GM19035 (cell line): ENCODE data around the gene OTUB1.

Source experiments
- ATAC-seq: cut with Tn5 transposase; IDR thresholded peaks from one replicate; pipeline ENCODE4 v1.9.1; 2021; ENCODE audit not compliant: unreplicated experiment

OTUB1 gene

DNA sequence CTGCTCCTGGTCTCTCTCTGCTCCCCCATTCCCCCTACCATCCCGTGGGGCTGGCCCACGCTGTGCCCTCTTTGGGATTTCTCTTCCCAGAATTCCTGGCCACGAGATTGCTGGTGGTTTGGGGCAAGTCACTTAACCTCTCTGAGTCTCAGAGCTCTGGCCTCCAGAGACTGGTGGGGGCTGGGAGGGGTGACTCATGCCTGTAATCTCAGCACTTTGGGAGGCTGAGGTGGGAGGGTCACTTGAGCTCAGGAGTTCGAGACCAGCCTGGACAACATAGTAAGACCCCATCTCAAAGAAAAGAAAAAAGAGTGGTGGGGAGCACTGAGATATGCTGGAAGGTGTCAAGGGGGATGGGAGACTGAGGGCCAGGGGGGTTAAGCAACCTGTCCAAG lies 18.3 kb downstream of the OTUB1 start:
- no peak for ATAC-seq

DNA sequence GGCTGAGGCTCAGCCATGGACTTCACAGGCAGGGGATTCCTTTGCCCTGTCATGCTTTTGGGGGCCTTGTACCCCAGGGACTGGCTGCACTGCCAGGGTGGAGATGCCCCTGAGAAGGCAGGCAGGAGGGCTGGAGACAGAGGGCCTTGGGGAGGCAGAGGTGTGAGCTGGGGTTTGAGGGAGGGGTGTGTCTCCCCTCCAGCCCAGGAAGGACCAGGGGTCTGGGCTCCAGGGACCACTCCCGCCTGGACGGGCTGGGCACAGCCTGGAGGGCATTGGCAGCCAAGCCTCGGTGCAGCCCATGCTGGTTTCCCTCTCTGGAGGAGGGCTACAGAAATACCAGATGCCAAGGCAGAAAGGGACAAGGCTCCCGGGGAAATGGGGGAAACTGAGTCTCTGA lies 19.5 kb downstream of the OTUB1 start:
- ATAC-seq, result no peak

DNA sequence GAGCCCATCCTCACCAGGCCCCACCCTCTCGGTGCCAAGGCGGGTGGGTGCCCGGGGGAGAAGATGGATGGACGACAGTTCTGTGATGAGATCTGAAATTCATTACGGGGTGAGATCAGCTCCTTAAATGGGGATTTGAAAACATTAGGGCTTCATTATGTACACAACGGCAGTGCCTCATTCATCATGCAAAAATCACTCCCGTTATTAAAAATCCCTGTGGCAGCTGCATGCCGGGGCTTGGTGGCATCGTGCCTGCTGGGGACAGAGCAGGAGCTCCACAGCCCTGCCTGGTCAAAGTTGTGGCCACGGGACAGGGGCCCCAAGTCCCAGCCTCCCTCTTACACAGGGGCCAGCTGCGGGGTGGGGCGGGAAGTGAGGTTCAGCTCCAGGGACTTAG lies 20.2 kb downstream of the OTUB1 start:
- no peak for ATAC-seq

DNA sequence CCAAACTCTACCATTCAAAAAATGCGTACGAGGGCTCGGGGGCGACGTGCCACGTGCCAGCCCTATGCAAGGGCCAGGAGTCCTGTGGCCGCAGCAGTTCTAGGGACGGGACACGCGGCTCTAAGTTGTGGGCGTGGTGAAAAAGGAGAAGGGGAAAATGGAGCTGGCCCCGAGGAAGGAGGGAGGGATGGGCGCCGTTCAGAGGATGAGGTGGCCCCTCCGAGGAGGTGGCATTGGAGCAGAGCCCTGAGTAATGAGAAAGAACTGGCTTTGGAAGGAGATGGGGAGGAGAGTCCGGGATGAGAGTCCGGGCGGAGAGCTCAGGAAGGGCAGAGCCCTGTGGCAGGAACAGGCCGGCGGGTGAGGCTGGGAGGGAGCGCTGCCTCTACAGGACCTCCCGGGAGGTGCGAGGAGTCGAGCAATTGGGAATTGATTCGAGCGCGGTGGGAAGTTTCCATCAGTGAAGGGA lies 21.0 kb downstream of the OTUB1 start:
- ATAC-seq, result no peak

DNA sequence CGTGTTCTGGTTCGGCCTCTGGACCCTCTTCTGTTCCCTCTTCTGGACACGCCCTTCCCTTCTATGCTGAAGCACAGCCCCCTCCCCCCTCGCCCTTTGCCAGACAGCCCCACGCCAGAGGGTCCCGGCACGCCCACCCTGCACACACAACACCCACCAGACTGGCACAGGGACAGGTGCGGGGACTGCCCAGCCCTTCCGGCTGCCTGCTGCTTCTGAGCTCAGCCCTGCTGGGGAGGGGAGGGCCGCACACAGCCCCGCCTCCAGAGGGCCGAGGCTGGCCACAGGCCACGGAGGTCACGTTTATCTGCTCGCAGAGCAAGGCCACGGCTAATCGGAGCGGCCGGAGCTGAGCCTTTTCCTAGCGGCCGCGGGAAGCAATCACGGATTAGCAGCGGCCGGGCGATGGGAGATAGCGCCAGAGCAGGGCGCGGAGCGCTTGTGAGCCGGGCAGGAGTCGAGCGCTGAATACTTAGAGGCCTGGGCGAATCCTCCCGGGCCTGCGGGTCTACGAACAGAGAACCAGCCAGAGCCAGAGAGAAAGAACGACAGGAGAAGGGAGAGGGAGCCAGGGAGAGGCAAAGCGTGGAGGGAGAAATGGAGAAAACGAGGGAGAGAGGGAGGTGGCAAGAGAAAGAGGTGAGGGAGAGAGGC lies 21.5 kb downstream of the OTUB1 start:
- no peak for ATAC-seq

DNA sequence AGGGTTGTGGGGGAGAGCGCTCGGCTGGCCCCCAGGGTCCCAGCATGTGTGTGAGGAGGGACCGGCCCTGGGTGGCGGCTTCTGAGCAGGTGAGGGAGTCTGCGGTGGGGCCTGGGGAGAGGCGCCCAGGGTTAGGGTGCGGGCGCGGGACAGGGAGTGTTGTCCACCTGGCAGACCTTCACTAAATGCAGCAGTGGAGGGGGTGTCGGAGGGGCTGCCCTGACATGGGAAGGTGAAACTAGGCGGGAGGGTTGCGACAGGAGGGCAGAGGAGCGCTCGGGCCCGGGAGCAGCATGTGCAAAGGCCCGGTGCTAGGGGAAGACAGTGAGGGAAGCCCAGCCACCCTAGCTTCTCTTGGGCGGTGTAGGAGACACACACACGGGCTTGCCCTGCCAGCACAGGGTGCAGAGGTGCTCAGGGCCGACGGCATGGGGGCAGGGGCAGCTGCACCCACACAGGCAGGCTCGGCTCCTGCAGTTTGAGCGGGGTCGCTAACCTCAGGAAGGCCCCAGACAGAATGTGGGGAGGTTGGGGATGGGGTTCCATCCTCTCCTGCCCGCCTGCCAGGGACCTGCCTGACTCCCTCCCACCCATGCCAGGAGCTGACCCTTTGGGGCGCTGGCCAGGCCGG lies 22.2 kb downstream of the OTUB1 start:
- no peak for ATAC-seq

DNA sequence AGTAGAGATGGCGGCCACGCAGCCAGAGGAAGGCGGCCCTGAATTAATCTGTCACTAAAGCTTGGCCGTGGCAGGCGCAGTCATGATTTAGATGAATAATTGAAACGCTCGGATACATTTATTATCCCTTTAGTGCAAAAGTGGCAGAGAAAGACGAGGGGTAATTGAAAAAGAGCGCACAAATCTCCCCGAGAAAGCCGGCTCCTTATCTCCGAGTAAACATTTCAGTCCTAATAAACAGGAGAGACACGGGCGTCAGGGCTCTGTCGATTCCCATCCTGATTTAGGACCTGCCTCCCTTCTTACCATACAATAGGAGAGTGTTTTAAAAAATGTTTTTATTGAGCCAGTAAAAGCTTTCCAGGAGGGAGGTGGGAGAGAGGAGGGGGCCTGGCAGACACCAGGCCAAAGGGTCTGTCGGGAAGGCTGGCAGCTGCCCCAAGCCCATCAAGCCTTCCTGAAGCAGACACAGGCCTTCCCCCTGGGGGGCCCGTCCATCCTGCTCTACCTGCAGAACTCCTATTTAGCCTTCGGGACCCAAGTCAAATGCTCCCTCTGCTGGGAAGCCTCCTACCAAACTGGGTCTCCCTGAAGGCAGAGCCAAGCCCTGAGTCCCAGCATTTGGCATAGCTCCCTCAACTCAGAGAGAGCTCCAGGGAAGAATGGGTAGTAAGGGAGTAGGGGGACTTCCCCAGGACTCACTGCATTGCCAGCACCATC lies 22.8 kb downstream of the OTUB1 start:
- no peak for ATAC-seq

DNA sequence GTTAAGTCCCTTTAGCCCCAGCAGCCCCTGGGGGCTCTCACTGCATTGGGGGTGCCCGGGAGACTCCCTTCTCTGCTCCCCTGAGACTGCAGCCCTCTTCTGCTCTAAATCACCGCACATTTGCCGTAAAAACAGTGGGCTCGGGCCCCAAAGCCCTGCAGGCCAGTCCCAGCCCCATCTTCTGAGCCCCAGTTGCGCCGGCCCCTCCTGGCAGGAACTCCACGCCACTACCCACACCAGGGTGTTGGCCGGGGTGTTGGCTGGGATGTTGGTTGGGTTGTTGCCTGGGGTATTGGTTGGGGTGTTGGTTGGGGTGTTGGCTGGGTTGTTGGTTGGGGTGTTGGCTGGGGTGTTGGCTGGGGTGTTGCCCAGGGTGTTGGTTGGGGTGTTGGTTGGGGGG lies 23.5 kb downstream of the OTUB1 start:
- no peak for ATAC-seq

DNA sequence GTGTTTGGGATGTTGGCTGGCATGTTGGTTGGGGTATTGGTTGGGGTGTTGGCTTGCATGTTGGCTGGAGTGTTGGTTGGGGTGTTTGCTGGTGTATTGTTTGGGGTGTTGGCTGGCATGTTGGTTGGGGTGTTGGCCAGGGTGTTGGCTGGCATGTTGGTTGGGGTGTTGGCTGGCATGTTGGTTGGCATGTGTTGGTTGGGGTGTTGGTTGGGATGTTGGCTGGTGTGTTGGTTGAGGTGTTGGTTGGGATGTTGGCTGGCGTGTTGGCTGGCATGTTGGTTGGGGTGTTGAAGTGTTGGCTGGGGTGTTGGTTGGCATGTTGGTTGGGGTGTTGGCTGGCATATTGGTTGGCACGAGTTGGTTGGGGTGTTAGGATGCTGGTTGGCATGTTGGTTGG lies 24.5 kb downstream of the OTUB1 start:
- no peak for ATAC-seq

DNA sequence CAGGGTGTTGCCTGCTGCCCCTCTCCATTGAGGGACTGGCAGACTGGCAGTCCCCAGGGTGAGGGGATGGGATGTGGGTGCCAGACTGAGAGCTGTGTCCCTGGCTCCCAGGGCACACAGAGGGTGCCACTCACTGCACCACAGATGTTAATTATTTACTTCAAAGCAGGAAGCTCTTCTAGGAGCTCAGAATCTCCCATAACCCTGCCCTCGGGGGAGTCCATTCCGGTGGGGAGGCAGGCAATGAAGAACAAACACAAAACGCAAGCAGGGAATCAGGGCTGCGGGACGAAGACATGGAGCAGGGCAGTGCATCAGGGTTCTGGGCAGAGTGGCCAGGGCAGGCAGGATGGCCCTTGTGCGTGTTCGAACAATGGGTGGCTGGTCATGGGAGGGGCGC lies 25.1 kb downstream of the OTUB1 start:
- ATAC-seq, result no peak

DNA sequence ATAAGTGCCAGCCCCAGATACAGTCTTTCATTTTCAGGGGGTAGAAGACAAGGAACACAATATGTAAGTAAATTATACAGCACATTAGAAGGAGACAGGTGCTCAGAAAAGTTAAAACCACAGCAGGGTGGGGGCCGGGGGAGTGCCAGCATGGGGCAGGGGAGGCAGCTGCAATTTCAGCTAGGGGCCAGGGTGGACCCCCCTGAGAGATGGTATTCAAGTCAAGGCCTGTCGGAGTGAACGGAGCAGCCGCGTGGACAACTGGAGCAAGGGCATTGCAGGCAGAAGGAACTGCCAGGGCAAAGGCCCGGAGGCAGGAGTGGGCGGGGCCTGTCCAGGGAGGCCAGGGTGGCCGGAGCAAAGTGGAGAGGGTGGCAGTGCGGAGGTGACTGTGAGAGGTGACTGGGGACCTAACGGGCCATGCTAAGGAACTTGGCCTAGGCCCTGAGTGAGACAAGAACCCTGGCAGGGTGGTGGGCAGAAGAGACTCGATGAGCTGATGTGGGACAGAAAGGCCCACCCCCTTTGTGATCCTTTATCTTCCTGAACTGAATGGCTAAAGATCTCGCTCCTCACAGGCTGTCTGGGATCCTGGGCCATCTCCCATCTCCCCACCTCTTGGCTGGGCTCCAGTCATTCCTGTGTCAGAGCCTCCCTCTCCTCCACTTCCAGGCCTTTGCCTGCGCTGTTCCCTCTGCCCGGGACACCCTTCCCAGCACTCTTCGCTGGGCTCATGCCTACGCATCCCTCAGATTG lies 27.1 kb downstream of the OTUB1 start:
- ATAC-seq, result no peak

DNA sequence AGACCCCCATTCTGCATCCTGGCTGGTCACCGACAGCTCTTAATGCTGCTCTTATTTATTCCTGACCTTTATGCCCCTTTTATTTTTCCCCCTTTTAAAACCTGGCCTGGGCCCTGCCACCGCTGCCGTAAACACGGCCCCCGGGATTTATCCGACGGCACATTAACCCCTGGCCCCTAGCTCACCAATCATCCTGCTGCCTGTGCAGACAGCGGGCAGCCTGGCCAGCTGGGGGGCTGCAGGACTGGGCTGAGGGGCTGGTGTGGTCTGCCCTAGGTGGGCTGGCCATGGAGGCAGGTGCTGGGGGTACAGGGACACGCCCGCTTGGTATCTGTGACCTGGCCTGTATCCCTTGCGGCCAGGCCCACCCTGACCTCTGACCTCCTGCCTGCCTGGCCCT lies 28.1 kb downstream of the OTUB1 start:
- ATAC-seq, result no peak

DNA sequence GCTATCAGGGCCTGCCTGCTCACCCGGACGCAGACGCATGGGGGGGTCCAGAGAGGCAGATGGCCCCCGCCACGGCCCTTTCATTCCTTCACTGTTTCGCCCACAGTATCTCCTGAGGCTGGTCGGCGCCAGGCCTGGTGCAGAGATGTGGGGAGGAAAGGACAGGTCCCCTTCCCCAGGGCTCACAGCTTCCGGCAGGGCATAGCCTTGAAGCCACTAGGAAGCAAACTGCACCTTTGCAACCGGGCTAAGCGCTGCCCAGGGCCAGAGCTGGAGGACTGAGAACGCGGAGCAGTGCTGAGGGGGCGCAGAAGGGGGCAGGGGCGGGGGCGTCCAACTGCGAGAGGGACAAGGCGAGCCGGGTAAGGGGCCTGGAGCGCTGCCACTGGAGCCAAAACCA lies 29.3 kb downstream of the OTUB1 start:
- ATAC-seq, result no peak

DNA sequence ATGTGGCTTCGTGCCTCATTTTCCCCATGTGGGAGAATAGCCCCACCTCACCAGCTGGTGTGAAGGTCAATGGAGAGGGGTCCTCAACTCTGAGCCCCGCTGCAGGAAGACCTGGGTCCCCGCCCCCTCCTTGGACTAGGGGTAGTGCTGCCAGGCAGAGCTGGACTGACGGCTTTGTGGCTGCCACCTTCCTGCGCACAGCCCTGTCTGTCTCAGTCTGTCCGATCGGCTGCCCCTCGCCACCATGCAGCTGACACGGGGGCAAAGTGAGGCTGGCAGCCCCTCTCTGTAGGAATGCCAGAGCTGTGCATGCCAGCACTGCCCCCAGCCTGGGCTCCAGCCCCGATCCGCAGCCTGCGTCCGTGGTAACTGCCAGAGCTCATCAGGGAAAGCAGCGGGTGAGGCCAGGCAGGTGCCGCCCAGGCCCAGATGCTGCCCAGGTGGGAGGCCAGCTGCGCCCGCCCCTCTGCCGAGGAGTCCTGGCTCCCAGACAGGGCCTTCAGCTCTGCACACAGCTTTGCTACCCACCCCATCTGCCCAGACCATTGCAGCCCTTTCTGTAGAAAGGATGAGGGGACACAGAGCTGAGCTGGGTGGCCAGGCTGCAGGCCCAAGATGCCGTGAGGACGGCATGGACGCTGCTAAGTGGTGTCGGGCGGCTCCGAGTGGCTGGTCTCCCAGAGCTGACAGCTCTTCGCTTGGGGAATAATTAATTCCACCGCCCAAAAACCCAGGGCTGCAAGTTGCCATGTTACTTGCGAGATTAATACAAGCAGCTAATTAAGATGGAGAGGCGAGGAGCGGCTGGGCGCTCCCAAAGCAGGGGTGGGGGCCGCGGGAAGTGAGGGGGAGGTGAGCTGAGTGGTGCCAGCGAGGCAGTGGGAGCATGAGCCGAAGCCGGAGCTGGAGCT lies 30.0 kb downstream of the OTUB1 start:
- no peak for ATAC-seq

DNA sequence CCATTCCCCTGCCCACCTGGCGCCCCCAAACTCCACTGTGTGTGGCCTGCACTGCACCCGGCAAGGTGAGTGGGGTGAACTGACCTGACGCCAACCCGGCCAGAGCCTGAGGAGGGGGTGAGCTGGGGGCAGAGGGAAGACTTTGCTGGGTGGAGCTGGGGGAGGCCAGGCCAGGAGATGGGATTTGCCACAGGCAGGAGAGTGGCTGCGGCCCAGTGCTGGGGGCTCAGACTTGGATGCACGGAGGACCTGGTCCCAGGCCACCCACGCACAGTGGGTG lies 31.6 kb downstream of the OTUB1 start:
- no peak for ATAC-seq

DNA sequence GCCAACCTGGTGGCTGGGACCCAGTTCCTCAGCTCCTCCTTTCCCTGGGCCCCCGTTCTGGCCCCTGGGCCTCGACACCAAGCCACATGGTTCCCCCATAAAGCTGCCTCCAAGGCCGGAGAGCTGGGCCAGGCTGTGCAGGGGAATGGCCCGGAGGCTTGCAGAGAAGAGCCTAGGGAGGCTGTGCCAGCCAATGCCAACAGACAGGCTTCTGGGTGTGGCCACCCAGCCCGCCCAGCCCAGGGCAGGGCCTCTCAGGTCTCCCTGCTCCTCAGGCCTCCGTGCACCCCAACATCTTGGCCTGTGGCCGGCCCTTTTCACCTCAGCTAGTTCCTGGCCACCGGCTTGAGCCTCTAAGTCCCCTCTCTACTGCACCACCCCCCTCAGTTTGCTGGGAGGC lies 32.1 kb downstream of the OTUB1 start:
- no peak for ATAC-seq

DNA sequence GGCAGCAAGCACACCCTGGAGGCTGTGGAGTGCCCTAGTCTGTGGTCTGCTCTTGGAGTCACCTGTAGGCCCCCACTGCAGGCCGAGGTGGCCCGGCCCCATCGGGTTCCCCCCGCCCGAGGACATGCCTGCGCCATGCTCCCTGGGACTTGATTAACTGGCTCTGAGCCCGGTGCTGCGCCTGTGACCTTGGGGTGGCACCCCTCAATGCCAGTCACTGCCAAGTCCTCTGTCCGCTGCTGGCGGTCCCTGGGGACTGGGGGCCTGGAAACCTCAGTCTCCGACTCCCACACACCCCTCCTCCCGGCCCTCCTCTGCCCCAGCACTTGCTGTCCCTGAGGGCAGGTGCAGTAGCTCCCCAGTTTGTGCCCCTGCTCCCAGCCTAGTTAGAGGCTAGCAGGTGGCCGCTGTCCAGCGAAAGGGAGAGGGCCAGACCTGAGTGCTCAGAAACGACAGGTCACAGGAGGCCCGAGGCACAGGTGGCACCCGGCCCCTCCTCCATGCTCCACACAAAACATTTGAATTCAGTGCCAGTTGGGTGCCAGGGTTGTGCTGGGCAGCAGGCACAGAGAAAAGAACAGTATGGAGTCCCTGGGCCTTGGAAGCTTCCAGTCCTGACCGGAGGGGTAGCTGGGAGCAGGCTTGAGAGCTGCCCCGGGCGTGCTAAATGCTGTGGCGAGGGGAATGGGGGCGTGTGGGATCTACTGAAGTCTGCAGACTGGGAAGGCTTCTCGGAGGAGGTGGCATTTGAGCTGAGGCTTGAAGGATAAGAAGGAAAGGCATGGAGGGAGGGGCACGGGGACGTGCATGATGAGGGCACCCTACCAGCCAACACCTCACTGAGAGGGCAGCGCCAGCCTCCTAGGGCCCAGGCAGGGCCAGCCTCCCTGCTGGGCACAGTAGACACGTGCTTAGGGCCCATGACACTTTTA lies 33.1 kb downstream of the OTUB1 start:
- ATAC-seq, result no peak

DNA sequence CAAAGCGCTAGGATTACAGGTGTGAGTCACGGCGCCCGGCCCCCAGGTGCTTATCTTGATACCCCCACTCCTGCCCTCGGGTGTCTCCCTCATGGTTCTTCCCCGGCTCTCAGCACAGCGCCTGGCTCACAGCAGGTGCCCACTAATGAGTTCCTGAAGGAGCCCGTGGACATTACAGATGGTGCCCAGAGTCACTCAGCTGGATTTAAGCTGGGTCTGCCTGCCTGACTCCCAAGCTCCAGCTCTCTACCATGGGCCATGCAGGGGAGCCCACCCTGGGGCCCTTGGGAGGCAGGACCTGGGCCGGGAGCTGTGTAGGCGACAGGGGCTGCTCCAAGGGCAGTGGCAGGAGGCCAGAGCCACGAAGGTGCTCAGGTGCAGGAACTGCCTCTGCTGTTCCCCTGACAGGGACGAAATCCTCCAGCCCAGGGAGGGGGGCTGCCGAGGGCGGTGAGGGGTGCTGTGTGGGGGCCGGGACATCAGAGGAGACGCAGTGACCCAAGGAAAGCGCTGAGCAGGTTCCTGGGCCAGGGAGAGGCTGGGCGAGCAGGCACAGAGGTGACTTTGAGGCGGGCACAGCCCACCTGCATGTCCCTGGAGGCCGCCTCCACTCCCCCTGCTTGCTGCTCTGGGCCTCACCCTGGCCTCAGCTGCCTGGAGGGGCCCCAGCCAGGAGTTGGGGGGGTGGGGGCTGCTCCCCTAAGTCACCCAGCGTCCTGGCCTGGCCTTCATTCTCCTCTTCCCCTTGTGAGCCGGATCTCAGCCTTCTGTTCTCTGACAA lies 34.9 kb downstream of the OTUB1 start:
- ATAC-seq, result no peak

DNA sequence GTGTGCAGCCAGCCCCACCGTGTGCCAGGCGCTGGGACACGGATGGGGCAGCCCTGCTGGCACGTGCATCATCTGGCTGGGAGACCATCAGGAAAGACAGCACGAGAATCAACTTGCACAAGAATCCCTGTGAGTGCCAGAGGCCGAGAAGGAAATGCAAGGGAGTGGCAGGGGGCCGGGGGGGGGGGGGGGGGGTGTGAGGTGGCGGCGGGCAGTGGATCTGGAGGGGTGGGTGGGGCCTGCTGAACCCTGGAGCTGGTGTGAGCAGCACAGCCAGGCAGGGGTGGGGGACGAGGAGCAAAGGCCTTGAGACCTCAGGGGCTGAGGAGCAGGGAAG lies 35.5 kb downstream of the OTUB1 start:
- ATAC-seq, result no peak
